ENCODE data around the gene ATXN7L3. TPM values are rescaled to one million over a fixed set of nuclear protein-coding genes. Genes with fewer than 3 reads are reported as not detected.
"Not testable (repeated sequence)": the region's sequence is repeated elsewhere in the genome, so short reads cannot be mapped to it uniquely, and the experiment has no call there.

The ATXN7L3 gene, protein sequence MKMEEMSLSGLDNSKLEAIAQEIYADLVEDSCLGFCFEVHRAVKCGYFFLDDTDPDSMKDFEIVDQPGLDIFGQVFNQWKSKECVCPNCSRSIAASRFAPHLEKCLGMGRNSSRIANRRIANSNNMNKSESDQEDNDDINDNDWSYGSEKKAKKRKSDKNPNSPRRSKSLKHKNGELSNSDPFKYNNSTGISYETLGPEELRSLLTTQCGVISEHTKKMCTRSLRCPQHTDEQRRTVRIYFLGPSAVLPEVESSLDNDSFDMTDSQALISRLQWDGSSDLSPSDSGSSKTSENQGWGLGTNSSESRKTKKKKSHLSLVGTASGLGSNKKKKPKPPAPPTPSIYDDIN
- total RNA-seq: 10 to 100 TPM in 3 of 4 donors, 1 to 10 TPM in 1; 4.6 to 98.4 (median 36.2) TPM

DNA sequence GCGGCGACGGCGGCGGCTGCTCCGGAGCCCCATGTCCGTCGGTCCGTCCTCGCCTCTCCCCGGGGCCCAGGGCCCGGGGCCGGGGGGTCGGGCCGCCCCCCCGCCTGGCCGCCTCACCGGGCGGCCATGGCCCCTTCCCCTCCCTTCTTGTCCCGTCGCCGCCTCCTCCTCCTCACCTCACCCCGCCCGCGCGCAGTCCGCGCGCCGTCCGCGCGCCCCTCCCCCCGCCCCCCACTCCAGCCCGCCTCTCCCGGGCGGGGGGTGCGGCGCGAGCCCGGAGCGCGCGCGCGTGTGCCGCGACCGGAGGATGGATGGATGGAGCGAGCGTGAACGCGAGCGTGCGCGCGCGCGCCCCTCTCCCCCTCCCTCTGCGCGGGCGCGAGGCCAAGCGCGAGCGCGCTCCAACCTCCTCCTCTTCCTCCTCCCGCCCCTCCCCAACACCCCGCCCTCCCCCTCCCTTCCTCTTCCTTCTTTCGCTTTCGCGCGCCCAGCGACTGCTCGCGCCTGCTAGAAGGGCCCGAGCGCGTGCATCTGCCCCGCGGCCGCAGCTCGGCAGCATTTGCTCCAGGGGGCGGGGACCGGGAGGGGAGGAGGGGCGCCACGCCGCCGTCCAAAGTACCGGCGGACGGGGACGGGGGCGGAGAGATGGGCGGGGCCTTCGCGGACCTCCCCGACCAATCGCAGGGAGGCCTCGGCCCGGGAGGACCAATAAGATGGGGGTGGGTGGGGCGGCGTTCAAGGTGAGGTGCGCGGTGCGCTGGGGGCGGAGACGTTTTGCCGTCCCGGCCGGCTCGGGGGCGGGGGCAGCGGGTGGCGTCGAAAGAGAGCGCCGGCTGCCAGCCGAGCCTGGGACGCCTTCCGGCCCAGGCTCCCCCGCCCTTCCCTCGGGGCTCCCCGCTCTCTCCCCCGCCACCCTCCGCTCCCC is at the start of gene ATXN7L3:
TSS of gene ATXN7L3 (minus strand) at position 332 of the 925 bp plus-strand sequence. CDS start 1,814 bp downstream, outside the sequence.
- H3K4me3 ChIP-seq: peak within 1 kb of the TSS; percentile 58 to 70
- H3K27ac ChIP-seq: peak within 1 kb of the TSS; percentile 98 to 99
- H3K9me3 ChIP-seq: no peaks in the 10 kb centered on the region
- peak; percentile 99 to 100 for DNase-seq
- peaks cover 0 to 14% of the 10 kb centered on the region in 2 donors for H3K4me1 ChIP-seq
- H3K36me3 ChIP-seq: no peaks in the 10 kb centered on the region
- TF ChIP-seq, protein P1, sequence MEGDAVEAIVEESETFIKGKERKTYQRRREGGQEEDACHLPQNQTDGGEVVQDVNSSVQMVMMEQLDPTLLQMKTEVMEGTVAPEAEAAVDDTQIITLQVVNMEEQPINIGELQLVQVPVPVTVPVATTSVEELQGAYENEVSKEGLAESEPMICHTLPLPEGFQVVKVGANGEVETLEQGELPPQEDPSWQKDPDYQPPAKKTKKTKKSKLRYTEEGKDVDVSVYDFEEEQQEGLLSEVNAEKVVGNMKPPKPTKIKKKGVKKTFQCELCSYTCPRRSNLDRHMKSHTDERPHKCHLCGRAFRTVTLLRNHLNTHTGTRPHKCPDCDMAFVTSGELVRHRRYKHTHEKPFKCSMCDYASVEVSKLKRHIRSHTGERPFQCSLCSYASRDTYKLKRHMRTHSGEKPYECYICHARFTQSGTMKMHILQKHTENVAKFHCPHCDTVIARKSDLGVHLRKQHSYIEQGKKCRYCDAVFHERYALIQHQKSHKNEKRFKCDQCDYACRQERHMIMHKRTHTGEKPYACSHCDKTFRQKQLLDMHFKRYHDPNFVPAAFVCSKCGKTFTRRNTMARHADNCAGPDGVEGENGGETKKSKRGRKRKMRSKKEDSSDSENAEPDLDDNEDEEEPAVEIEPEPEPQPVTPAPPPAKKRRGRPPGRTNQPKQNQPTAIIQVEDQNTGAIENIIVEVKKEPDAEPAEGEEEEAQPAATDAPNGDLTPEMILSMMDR (IDR thresholded peaks at IDR 0.05): peak in 2 of 4 experiments; percentile 8 to 13
- peak in 1 of 2 donors; percentile 28 for TF ChIP-seq POLR2A (IDR thresholded peaks at IDR 0.05)
- no peaks in the 10 kb centered on the region for H3K27me3 ChIP-seq
- intact Hi-C loops (cut with DNase I; ENCODE audit: low total_unique reads): no loop called here

DNA sequence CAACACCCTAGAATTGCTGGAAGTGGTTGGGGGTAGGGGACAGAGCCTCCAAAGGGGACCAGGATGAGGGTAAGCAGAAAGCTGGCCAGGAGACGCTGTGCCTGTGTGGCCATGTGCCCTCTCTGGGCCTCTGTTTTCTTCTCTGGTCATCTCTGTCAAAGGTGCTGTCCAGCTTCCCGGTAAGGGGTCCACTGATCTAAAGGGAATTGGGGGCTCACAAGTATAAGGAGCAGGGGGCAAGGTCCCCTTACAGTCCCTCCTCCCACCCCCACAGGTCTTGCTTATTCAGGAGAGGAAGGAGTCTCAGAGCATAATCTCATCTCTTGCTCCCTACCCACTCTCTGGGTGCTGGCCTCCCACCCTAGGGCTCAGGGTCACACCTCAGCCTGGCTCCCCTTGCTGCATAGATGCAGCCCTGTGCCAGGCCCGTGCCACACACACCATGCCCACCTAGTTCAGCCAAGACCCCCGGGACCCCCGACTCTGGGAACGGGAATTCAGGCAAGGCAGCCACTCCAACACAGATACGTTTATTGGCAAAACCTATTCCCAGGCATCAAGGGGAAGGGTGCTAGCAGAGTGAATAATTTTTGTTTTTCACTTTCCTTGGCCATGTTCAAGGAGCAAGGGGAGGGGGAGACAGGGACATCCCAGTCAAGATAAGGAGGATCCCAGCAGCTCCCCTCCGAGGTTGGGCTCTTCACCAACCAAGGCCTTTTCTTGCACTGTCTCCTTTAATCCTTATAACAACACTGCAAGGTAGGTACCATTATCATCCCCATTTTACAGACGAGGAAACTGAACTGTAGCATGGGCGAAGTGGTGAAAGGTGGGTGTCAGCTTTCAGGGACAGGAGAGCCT is 48.4 kb upstream of the ATXN7L3 start:
- no peaks in the 10 kb centered on the region for H3K27me3 ChIP-seq
- intact Hi-C loops (cut with DNase I; ENCODE audit: low total_unique reads): no loop called here
- DNase-seq: no peak
- no peaks in the 10 kb centered on the region for H3K9me3 ChIP-seq
- H3K27ac ChIP-seq: no peak overlapping the region
- no peak overlapping the region for H3K4me3 ChIP-seq
- no peaks in the 10 kb centered on the region for H3K36me3 ChIP-seq
- peaks cover 0 to 8% of the 10 kb centered on the region in 2 donors for H3K4me1 ChIP-seq
- TF ChIP-seq, protein P1 (IDR thresholded peaks at IDR 0.05): no peak
- no peak for TF ChIP-seq POLR2A (IDR thresholded peaks at IDR 0.05)

- intact Hi-C loops (cut with DNase I; ENCODE audit: low total_unique reads): no loop called here
- Histone ChIP-seq H3K9me3 (no peaks in the 10 kb centered on the region), H3K36me3 (no peaks in the 10 kb centered on the region), H3K4me1 (peaks cover 0 to 8% of the 10 kb centered on the region in 2 donors), H3K27me3 (no peaks in the 10 kb centered on the region), H3K27ac (no peak overlapping the region), H3K4me3 (no peak overlapping the region)
- peak in 1 of 2 donors; percentile 25 for DNase-seq
- no peak for TF ChIP-seq POLR2A (IDR thresholded peaks at IDR 0.05)
Observed at GRCh38 chr17:44247440-44247841, 47.8 kb upstream of the ATXN7L3 start.

- H3K27ac ChIP-seq: no peak overlapping the region
- no peak overlapping the region for H3K4me3 ChIP-seq
- no peak for DNase-seq
- H3K9me3 ChIP-seq: no peaks in the 10 kb centered on the region
- no peaks in the 10 kb centered on the region for H3K4me1 ChIP-seq
- intact Hi-C loops (cut with DNase I; ENCODE audit: low total_unique reads): no loop called here
- TF ChIP-seq, protein P1 (IDR thresholded peaks at IDR 0.05): no peak
- no peak for TF ChIP-seq POLR2A (IDR thresholded peaks at IDR 0.05)
- H3K36me3 ChIP-seq: no peaks in the 10 kb centered on the region
- no peaks in the 10 kb centered on the region for H3K27me3 ChIP-seq
Observed at GRCh38 chr17:44241106-44241624, 41.5 kb upstream of the ATXN7L3 start.

GRCh38 chr17:44237886-44238285 is 38.2 kb upstream of the ATXN7L3 start:
- H3K27me3 ChIP-seq; intact Hi-C loops (cut with DNase I; ENCODE audit: low total_unique reads); H3K27ac ChIP-seq; H3K4me3 ChIP-seq; H3K9me3 ChIP-seq; H3K36me3 ChIP-seq; H3K4me1 ChIP-seq; DNase-seq: not testable (repeated sequence)

Data from uterus (tissue), 4 donors.